Body of pancreas (tissue), 4 donors: ENCODE results near the gene KLHL29. TPM values are rescaled to one million over a fixed set of nuclear protein-coding genes. Genes with fewer than 3 reads are reported as not detected.

Source experiments
- ATAC-seq: fragments of 150-250 bp; one replicate; pipeline ENCODE4 v1.9.1; 2016
- DNase-seq, 4 donors: peaks; one replicate each; pipeline ENCODE4 v3.0.0-alpha.2; 2019
- H3K27ac ChIP-seq, 4 donors: fragments of 200-600 bp; sonication (generic); 1 replicate in 3 of 4; 2 replicates in 1 of 4; pipeline versions ENCODE4 v1.5.1 to v1.6.1; 2016 to 2019; ENCODE audit warnings: mild to moderate bottlenecking in 1 of 4, mixed read lengths in 1 of 4, moderate library complexity in 1 of 4
- H3K27me3 ChIP-seq, 2 donors: fragments of 200-600 bp; sonication (generic); one replicate each; pipeline ENCODE4 v1.6.0; 2016; ENCODE audit warnings: mild to moderate bottlenecking in 1 of 2
- H3K36me3 ChIP-seq, 2 donors: fragments of 200-600 bp; sonication (generic); replicated peaks in 1 of 2; 2 replicates each; pipeline ENCODE4 v1.5.1; 2016; ENCODE audit warnings: low read depth in 2 of 2; ENCODE audit not compliant: insufficient read depth in 1 of 2
- H3K4me1 ChIP-seq: fragments of 200-600 bp; sonication (generic); one replicate; pipeline ENCODE4 v1.6.0; 2016
- H3K4me3 ChIP-seq, 2 donors: fragments of 200-600 bp; sonication (generic); 1 replicate in 1 of 2; 2 replicates in 1 of 2; pipeline ENCODE4 v1.5.1; 2016 to 2019
- H3K9me3 ChIP-seq, 3 donors: fragments of 200-600 bp; sonication (generic); 1 replicate in 2 of 3; 2 replicates in 1 of 3; pipeline ENCODE4 v1.5.1; 2016
- POLR2A ChIP-seq, 3 donors: fragments of 450-650 bp; IDR thresholded peaks; one replicate each; pipeline ENCODE4 v1.6.1; 2016; ENCODE audit warnings: antibody characterized with exemption in 3 of 3, mild to moderate bottlenecking in 2 of 3
- WGBS, 2 donors: methylation state at CpG; one replicate each; pipeline ENCODE4 v1.1.5; 2017; 5-methylcytosine and 5-hydroxymethylcytosine counted together
- intact Hi-C: fragments of 100-400 bp; cut with DNase I; formaldehyde crosslinking; loops from one replicate; pipeline ENCODE4 v1.15.1; 2023
- total RNA-seq, 2 donors: library from RNA; depleted of rRNA; stranded (reverse); fragments of >200 nt; gene quantifications; one replicate each; pipeline ENCODE4 v1.1.0, GENCODE V29; 2016
- TF ChIP-seq, protein P1 (sequence below), 7 experiments: fragments of 450-650 bp in 4 of 7; fragments of 200-600 bp in 3 of 7; sonication (generic) in 3 of 7; IDR thresholded peaks; one replicate each; pipeline ENCODE4 v1.5.1; 2016 to 2019; ENCODE audit warnings: antibody characterized with exemption in 7 of 7

The KLHL29 gene
- total RNA-seq, 2 donors from 2014 or later = 4.0 to 4.4 TPM

DNA sequence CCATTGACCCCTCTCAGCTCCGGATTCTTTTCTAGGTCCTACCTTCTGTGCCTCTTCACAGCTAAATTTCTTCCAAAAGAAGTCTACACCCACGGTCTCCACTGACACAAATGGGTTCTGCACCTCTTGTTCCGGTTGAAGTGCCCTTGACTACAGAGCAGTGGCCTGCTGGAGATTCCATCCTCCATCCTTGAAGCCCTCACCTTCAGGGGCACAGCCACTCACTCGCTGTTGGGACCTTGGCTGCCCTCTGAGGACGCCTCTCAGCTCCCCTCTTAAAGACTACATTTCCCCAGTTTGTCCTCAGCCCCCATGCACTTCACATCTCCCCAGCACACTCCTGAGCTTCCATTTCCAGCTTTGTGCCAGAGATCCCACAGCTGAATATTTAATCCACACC, 315.6 kb downstream of the KLHL29 start:
- no peak overlapping the region for H3K4me3 ChIP-seq
- WGBS, 2 donors = 88 to 92% methylated on average over 5 of the region's 5 CpGs

DNA sequence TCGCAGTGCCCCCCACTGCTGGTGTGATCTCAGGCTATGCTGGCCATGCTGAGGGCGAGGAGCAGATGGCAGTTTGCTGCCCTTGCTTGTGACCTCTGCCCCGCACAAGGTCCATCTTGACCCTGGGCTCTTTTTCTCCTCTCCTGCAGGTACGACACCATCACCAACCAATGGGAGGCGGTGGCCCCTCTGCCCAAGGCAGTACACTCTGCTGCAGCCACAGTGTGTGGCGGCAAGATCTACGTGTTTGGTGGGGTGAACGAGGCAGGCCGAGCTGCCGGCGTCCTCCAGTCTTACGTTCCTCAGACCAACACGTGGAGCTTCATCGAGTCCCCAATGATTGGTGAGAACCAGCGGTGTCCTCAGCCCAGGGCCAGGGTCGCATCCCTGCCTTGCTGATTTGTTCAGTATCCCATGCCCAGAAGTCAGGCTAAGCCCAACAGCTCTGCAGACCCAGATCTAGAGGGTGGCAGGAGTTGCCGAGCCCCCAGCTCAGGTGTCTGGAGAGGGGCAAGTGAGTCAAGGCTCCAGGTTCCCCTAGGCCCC, 318.1 kb downstream of the KLHL29 start:
- H3K27me3 ChIP-seq = no peaks in the 10 kb centered on the region
- ATAC-seq (no peak), DNase-seq (no peak)
- no peak overlapping the region for H3K4me3 ChIP-seq
- no peaks in the 10 kb centered on the region for H3K4me1 ChIP-seq
- TF ChIP-seq POLR2A (IDR thresholded peaks at IDR 0.05) = no peak
- TF ChIP-seq, protein P1, sequence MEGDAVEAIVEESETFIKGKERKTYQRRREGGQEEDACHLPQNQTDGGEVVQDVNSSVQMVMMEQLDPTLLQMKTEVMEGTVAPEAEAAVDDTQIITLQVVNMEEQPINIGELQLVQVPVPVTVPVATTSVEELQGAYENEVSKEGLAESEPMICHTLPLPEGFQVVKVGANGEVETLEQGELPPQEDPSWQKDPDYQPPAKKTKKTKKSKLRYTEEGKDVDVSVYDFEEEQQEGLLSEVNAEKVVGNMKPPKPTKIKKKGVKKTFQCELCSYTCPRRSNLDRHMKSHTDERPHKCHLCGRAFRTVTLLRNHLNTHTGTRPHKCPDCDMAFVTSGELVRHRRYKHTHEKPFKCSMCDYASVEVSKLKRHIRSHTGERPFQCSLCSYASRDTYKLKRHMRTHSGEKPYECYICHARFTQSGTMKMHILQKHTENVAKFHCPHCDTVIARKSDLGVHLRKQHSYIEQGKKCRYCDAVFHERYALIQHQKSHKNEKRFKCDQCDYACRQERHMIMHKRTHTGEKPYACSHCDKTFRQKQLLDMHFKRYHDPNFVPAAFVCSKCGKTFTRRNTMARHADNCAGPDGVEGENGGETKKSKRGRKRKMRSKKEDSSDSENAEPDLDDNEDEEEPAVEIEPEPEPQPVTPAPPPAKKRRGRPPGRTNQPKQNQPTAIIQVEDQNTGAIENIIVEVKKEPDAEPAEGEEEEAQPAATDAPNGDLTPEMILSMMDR (IDR thresholded peaks at IDR 0.05) = no peak
- no peak overlapping the region for H3K27ac ChIP-seq
- H3K36me3 ChIP-seq = no peaks in the 10 kb centered on the region
- WGBS, 2 donors = 94 to 97% methylated on average over 11 to 17 of the region's 17 CpGs
- H3K9me3 ChIP-seq = no peaks in the 10 kb centered on the region
- intact Hi-C loops = no loop called here

More for the DNA sequence above, 315.6 kb downstream of the KLHL29 start:
- Histone ChIP-seq H3K27me3 (no peaks in the 10 kb centered on the region), H3K4me1 (no peaks in the 10 kb centered on the region), H3K9me3 (no peaks in the 10 kb centered on the region), H3K36me3 (no peaks in the 10 kb centered on the region), H3K27ac (no peak overlapping the region)
- DNase-seq (no peak), ATAC-seq (no peak)
- TF ChIP-seq, protein P1 (IDR thresholded peaks at IDR 0.05) = no peak
- no peak for TF ChIP-seq POLR2A (IDR thresholded peaks at IDR 0.05)
- intact Hi-C loops = no loop called here

DNA sequence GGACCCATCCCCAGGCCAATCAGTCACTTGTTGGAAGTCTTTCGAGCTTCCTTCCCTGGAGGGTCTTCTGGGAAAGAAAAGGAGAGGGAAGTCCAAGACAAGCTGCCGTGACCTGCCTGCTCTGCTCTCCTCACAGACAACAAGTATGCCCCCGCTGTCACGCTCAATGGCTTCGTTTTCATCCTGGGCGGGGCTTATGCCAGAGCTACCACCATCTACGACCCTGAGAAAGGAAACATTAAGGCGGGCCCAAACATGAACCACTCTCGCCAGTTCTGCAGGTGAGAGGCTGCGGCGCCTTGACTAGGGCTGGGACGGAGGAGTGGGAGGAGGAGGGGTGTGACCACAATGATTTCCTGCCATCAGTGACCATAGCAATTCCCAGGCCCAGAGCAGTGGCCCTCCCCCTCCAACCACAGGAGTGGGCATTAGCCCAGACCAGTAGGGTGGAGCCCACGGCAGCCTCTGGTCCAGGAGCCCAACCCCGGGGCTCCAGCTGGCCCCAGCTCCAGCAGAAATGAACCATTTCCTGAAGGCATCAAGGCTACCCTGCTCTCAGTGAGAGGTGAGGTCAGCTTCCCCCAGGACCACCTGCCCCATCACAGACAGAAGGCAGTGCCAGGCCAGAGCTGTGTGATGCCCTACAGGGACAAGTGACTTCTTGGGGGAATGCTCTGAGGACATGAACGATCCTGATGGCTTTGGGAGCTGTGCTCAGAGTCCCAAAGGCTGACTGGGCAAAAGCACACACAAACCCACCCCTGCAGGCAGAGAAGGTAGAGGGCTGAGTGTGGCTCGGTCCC, 318.8 kb downstream of the KLHL29 start:
- Histone ChIP-seq H3K27ac (no peak overlapping the region), H3K27me3 (no peaks in the 10 kb centered on the region), H3K4me1 (no peaks in the 10 kb centered on the region), H3K4me3 (no peak overlapping the region), H3K9me3 (no peaks in the 10 kb centered on the region), H3K36me3 (no peaks in the 10 kb centered on the region)
- TF ChIP-seq, protein P1 (IDR thresholded peaks at IDR 0.05) = no peak
- no peak for TF ChIP-seq POLR2A (IDR thresholded peaks at IDR 0.05)
- DNase-seq = no peak
- WGBS, 2 donors = 93 to 95% methylated on average over 12 to 16 of the region's 16 CpGs
- no peak for ATAC-seq
- intact Hi-C loops = no loop called here

DNA sequence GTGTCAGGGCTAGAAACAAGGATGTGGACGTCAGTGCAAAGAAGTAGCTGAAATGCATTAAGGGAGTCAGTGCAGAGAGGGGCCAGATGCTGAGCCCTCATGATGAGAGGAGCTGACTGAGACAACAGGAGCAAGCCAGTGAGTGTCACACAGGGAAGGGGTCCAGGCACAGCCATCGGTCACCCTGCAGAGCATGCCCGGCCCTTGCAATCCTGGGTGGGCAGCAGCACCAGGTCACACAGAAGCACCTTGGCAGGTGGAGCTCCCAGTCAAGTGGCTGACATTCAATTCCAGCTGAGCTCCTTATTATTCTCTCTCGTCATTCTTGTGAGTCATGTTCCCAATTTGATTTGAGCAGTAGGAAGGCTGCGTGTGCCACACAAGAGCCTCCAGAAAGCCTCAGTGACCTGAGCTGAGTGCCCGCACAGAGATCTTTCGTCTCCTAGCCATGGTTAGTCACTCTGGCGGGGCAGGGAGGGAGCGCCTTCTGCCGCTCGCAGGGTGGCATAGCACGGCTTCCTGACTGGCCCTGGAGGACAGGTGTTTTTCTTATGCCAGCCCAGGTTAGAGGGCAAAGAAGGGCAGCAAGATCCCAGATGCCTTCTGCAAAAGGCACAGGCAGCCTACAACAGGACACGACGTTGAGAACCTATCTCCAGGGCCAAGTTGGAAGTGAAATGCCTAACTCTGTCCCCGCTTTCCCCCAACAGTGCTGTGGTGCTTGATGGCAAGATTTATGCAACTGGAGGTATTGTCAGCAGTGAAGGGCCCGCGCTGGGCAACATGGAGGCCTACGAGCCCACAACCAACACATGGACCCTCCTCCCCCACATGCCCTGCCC, 321.0 kb downstream of the KLHL29 start:
- ATAC-seq (no peak), DNase-seq (no peak)
- no peaks in the 10 kb centered on the region for H3K9me3 ChIP-seq
- no peaks in the 10 kb centered on the region for H3K36me3 ChIP-seq
- no peak overlapping the region for H3K27ac ChIP-seq
- H3K4me3 ChIP-seq = no peak overlapping the region
- 88 to 90% methylated on average over 7 to 17 of the region's 18 CpGs for WGBS, 2 donors
- no peaks in the 10 kb centered on the region for H3K4me1 ChIP-seq
- intact Hi-C loops = no loop called here
- no peaks in the 10 kb centered on the region for H3K27me3 ChIP-seq
- TF ChIP-seq POLR2A (IDR thresholded peaks at IDR 0.05) = no peak
- TF ChIP-seq, protein P1 (IDR thresholded peaks at IDR 0.05) = no peak
